Activated CD4-positive, CD25-positive, alpha-beta regulatory T cell treated with anti-CD3 and anti-CD28 coated beads, Interleukin-2, amount 50 U/mL, for 16 hours (primary cell): ENCODE results near the gene NIPAL3.
"Not testable (repeated sequence)": the region's sequence is repeated elsewhere in the genome, so short reads cannot be mapped to it uniquely, and the experiment has no call there.

Source experiments
- DNase-seq: peaks from one replicate; pipeline ENCODE4 v3.0.0-alpha.2; 2020; ENCODE audit warnings: low read depth, low spot score

The NIPAL3 gene

DNA sequence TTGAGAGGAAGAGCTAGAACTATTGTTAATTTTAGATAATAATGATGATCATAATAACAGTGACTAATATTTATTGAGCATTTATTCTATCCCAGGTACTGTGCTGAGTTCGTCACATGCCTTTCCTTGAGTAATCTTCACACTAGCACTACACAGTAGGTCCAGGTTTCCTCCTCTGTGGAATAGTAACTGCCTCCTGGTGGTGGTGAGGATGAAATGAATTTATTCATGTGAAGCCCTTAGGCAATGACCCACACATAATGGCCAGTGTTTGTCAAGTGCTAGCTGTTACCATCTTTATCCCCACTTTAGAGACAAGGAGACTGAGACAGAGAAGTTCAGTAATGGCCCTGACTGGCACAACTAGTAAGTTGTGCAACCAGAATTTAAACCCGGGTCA lies 5.9 kb downstream of the NIPAL3 start:
- no peak for DNase-seq

DNA sequence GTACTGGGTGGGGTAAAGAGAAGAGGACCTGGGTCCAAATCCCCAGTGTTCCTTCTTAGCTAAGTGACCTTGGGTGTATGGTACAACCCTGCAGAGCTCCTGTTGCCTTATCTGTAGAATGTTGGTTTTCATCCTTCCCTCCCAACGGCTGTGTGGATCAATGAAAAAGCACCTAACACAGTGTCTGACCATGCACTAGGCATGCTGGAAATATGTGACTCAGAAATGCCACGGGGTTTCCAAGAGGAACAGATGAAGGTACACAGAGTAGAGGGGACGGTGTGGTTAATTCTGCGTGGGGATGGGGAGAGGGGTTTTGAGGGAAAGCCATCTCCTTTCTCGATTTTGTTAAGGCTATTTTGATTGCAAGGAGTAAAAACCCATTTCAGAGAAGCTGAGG lies 8.6 kb downstream of the NIPAL3 start:
- no peak for DNase-seq

DNA sequence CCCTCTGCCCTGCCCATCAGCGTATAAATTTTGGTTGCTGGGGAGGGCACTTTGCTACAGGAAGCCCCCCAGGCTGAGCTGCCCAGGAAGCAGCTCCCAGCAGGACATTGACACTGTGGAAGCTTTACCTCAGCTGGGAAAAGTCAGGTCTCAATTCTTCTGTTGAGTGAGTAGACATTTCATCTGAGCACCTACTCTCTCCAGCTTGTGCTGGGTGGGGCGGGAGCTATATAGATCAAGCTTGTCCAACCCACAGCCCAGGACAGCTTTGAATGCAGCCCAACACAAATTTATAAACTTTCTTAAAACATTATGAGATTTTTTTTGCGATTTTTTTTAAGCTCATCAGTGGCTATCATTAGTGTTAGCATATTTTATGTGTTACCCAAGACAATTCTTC lies 9.4 kb downstream of the NIPAL3 start:
- DNase-seq, result no peak

DNA sequence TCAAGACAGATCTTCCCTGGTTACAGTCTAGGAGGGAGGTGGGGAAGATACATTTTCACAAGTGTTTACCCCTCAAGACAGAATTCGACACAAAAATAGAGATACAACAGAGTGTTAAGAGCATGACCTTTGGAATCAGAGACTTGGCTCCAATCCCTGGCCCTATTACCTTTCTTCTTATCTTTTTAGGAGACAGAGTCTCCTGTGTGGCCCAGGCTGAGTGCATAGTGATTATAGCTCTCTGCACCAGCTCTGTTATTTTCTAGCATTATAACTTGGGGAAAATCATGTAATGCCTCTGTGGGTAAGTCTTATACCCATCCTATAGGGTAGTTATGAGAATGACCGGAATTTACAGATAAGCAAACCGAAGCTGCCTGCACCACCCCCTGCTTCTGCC lies 9.8 kb downstream of the NIPAL3 start:
- DNase-seq, result no peak

DNA sequence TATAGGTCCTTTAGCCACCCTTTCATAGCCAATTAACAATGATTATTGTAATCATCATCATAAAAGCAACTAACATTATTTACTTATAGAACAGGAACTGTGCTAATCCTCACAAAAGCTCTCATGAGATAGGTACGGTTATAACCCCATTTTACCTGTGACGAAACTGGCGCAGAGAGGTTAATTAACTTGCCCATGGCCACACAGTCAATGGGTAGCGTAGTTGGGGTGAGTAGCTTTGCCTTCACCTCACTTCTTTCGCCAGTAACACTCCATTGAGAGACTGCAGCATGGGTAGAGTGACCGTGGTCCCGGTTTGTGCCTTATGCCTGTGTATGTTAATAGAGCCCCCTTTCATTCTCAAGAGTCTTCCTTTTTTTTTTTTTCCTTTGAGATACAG lies 10.3 kb downstream of the NIPAL3 start:
- no peak for DNase-seq

DNA sequence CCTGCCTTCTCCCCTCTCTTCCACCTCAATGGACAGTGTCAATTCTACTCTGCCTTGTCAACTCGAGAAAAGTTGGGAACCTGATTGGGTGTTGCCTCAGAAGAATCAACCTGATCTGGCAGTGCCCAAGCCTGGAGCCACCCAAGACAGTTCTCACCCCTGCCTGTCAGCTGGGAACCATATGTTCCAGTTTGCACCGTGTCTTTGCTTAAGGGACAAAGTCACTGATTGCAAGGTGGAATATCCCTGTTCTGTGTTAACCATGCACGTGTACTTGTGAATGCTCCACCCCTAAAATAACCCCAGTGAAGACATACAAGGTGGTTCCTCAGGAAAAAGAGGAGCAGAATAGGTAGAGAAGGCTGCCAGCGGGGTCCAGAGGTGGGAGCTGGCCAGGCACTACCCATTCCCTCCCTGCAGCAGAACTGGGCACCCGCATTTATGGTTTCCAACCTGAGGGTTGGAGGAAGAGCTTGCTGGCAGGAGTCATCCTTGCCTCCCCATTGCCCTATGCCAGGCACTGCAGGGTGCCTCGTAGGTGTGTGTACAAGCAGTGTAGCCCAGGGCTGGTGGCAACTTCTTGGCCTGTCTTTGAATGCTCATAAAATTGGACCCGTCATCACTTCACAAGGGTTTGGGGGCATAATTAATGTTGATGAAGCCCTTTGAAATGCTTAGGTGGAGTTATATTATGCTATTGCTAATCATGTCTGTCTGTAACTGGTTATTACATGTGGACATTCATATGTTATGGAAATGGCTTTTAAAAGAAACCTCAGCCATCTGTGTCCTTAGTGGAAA lies 11.3 kb downstream of the NIPAL3 start:
- DNase-seq, result no peak

DNA sequence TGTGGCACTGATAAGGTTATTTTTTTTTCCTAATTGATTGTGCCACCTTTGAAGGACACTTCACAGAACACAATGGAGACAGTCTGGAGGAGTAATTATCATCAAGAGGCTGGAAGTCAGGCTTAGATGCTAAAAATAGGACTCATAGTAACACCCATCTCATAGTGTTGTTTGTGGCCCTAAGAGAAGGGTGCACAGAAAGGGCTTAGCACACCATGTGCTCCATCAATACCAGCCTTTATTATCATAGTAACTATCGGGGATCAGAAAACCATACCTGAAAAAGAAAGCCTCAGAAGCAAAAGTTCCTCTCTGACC lies 11.9 kb downstream of the NIPAL3 start:
- no peak for DNase-seq

DNA sequence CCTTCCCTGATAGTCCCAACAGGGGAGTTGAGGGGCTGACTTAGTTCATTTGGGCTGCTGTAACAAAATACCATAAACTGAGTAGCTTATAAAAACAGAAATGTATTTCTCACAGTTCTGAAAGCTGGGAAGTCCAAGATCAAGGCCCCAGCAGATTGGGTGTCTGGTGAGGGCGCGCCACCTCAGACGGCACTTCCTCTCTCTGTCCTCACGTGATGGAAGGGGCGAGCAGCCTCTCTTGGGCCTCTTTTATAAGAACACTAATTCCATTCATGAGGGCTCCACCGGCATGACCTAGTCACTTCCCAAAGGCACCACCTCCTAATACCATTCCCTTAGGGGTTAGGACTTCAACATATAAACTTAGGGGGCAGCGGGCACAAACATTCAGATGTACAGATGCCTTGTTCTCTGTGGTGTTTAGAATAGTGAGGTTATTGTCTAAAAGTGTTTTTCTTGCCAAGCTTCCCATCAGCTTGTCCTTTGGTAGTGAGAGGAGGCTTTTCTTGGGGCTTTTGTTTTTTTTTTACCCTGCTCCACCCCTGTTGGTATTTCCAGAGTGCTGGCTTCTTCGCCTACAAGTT lies 20.3 kb downstream of the NIPAL3 start:
- DNase-seq, result no peak

GRCh38 chr1:24437631-24438396 lies 22.2 kb downstream of the NIPAL3 start:
- DNase-seq, result no peak

GRCh38 chr1:24438423-24438901 lies 22.9 kb downstream of the NIPAL3 start:
- DNase-seq, result no peak

DNA sequence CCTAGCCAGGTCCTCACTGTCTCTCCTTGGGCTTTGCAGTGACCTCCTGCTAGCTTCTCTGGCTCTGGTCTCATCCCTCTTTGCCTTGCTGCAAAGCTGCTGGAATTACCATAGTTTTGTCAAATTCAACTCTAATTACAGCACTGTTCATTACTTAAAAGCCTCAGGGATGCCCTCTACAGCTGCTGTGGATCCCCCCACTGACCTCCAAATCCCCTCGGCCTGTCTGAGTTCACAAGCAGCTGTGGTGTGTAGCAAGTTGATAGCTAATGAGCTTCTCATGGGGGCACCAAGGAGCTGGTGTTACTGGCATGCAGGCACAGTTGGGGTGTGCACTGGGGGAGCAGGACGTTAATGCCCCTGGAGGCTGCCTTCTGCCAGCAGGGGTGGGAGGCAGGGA lies 24.8 kb downstream of the NIPAL3 start:
- no peak for DNase-seq

DNA sequence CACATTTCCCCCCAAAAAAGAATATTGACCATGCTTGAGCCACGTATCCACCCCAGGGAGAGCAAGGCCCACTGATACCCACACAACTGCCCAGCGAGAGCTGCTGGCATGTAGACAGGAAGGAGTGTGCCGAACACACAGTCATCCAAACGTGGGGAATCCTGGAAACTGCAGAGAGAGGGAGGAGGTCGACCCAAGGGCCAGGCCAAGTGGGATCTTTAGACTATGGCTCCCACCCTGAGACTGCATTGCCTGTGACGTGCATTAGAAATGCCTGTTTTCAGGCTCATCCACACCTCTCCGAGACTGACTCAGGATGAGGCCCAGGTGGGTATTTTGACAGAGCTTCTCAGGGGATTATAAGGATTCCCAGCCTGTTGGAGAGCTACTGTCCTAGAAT lies 25.9 kb downstream of the NIPAL3 start:
- DNase-seq, result no peak

GRCh38 chr1:24441996-24442668 lies 26.5 kb downstream of the NIPAL3 start:
- DNase-seq, result no peak

GRCh38 chr1:24442764-24443163 lies 27.2 kb downstream of the NIPAL3 start:
- DNase-seq, result no peak

GRCh38 chr1:24443241-24443656 lies 27.6 kb downstream of the NIPAL3 start:
- DNase-seq, result no peak

DNA sequence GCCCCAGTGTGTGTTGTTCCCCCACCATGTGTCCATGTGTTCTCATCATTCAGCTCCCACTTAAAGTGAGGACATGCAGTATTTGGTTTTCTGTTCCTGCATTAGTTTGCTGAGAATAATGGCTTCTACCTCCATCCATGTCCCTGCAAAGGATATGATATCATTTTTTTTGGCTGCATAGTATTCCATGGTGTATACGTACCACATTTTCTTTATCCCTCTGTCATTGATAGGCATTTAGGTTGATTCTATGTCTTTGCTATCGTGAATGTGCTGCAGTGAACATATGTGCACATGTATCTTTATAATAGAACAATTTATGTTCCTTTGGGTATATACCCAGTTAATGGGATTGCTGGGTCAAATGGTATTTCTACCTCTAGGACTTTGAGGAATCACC lies 30.8 kb downstream of the NIPAL3 start:
- DNase-seq, result not testable (repeated sequence)

DNA sequence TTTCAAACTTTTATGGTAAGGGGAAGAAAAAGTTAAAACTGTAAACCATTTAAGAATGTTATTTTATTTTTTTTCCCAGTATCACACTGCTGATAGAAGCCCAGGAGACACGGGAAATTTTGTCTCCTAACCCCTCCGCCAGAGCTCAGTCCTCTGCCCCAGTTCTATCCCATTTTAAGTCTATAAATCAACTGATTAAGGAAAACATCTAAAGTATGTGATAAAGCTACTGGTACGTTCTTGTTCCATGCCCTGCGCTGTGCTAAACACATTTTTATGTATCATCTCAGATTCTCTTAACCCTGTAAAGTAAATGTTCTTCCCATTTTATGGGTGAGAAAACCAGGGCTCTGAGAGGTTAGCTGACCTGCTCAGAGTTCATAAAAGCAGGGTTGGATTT lies 34.7 kb downstream of the NIPAL3 start:
- DNase-seq, result no peak

- DNase-seq, result no peak
Observed at GRCh38 chr1:24450857-24451397, 35.3 kb downstream of the NIPAL3 start.

DNA sequence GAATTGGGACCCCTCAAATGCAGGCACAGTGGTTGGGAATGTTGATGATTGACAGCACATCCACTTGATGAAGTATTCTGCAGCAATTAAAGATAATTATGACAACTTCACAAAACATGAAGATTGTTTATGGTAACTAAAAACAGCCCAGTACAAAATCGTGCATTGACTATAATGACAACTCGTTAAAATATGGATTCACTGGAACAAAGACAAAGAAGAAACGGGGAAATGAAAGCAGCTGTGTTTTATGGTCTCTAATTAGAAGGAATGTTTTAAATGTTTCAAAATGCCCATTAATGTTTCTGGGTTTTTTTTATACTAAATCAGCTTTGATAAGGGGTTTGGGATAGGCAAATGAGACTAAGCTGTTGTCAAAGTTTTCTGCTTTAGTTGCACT lies 36.1 kb downstream of the NIPAL3 start:
- no peak for DNase-seq

DNA sequence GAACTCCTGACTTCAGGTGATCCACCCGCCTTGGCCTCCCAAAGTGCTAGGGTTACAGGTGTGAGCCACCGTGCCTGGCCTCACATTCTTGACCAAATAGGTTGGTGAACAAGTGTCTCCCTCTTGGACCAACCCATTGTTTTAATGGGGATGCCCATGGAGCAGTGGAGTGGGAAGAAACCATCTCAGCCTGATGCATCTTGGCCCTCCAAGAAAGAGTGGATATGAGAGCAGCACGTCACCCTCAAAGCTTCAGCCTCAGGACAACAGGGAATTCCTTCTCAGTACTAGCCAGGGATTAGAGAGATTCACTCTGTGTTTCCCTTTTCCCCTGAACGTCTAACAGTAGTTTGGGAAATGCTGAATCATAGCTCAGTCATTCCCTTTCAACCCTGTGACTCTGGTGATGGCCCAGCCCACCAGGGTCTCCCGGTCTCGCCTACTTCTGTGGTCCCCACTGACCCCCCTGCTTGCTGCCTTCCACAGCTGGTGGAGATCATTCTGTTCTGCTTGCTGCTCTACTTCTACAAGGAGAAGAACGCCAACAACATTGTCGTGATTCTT lies 37.4 kb downstream of the NIPAL3 start:
- no peak for DNase-seq

DNA sequence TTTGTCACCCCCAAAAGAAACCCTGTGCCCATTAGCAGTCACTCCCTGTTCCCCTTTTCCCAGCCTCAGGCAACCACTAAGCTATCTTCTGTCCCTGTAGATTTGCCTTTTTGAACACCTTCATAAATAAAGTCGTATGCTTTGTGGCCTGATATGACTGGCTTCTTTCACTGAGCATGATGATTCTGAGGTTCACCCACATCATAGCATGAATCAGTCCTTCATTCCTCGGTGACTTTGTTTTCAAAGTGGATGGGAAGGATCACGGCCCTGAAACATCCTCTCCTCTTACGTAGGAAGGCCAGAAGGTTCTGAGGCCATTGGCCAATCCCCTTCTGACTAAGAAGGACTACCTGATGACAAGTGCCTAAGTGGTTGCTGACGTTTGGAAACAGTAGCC lies 39.1 kb downstream of the NIPAL3 start:
- DNase-seq, result no peak

GRCh38 chr1:24455272-24455671 lies 39.7 kb downstream of the NIPAL3 start:
- DNase-seq, result no peak
